GM18907 (cell line): ENCODE results near the gene MS4A10.

ENCODE experiments used
- ATAC-seq: cut with Tn5 transposase; IDR thresholded peaks from one replicate; pipeline ENCODE4 v1.9.1; 2021; ENCODE audit warnings: mild to moderate bottlenecking, moderate library complexity; ENCODE audit not compliant: unreplicated experiment

MS4A10 gene

GRCh38 chr11:60764879-60765278 is 20.3 kb upstream of the MS4A10 start:
- ATAC-seq, result peak; percentile 44

GRCh38 chr11:60765355-60765754 is 19.8 kb upstream of the MS4A10 start:
- ATAC-seq, result no peak

- no peak for ATAC-seq
Observed at GRCh38 chr11:60766547-60766946, 18.6 kb upstream of the MS4A10 start.

GRCh38 chr11:60767388-60767811 is 17.7 kb upstream of the MS4A10 start:
- no peak for ATAC-seq

- ATAC-seq, result no peak
Observed at GRCh38 chr11:60768202-60768601, 16.9 kb upstream of the MS4A10 start.

- no peak for ATAC-seq
Observed at GRCh38 chr11:60769273-60769672, 15.9 kb upstream of the MS4A10 start.

- no peak for ATAC-seq
Observed at GRCh38 chr11:60769811-60770210, 15.3 kb upstream of the MS4A10 start.

- no peak for ATAC-seq
Observed at GRCh38 chr11:60771146-60771545, 14.0 kb upstream of the MS4A10 start.

GRCh38 chr11:60771879-60772525 is 13.1 kb upstream of the MS4A10 start:
- no peak for ATAC-seq

GRCh38 chr11:60772666-60773065 is 12.5 kb upstream of the MS4A10 start:
- ATAC-seq, result no peak

- no peak for ATAC-seq
Observed at GRCh38 chr11:60774726-60775125, 10.4 kb upstream of the MS4A10 start.

- ATAC-seq, result peak; percentile 80
Observed at GRCh38 chr11:60775420-60775961, 9.6 kb upstream of the MS4A10 start.

- no peak for ATAC-seq
Observed at GRCh38 chr11:60776167-60776566, 9.0 kb upstream of the MS4A10 start.

GRCh38 chr11:60777106-60777505 is 8.0 kb upstream of the MS4A10 start:
- no peak for ATAC-seq

GRCh38 chr11:60777572-60777971 is 7.6 kb upstream of the MS4A10 start:
- ATAC-seq, result no peak

- ATAC-seq, result no peak
Observed at GRCh38 chr11:60780065-60780464, 5.1 kb upstream of the MS4A10 start.

GRCh38 chr11:60780774-60781173 is 4.4 kb upstream of the MS4A10 start:
- ATAC-seq, result no peak

GRCh38 chr11:60781286-60781980 is 3.7 kb upstream of the MS4A10 start:
- no peak for ATAC-seq

GRCh38 chr11:60781981-60782316 is 3.2 kb upstream of the MS4A10 start:
- no peak for ATAC-seq

- no peak for ATAC-seq
Observed at GRCh38 chr11:60782393-60783140, 2.6 kb upstream of the MS4A10 start.

GRCh38 chr11:60783141-60783484 is 2.0 kb upstream of the MS4A10 start:
- no peak for ATAC-seq

- ATAC-seq, result no peak
Observed at GRCh38 chr11:60783911-60784310, 1.2 kb upstream of the MS4A10 start.
